SK-N-DZ (cell line): ENCODE data around the gene HDAC1. TPM values are rescaled to one million over a fixed set of nuclear protein-coding genes. Genes with fewer than 3 reads are reported as not detected.
"Not testable (repeated sequence)": the region's sequence is repeated elsewhere in the genome, so short reads cannot be mapped to it uniquely, and the experiment has no call there.

Experiments
- DNase-seq: peaks from one replicate; pipeline ENCODE4 v3.0.0-alpha.2; 2015; ENCODE audit warnings: low spot score
- polyA plus RNA-seq, 2 experiments: library from polyadenylated mRNA; depleted of rRNA; stranded (reverse); fragments of >200 nt; gene quantifications; 2 replicates each; pipeline ENCODE4 v1.2.3, GENCODE V29; 2014

HDAC1 gene
- 98.5 and 104 TPM in 2 replicates for polyA plus RNA-seq (2014; cell fraction: cytosol; rRNA removed)
- polyA plus RNA-seq (2014; cell fraction: nucleus; rRNA removed): 167 and 186 TPM in 2 replicates

- peak; percentile 94 for DNase-seq
Observed at GRCh38 chr1:32291708-32292538, at the start of gene HDAC1. TSS of gene HDAC1 (plus strand) at chr1:32292083. CDS start at chr1:32292170, 87 bp downstream.

GRCh38 chr1:32242341-32242851 is 49.5 kb upstream of the HDAC1 start:
- DNase-seq: peak; percentile 29

GRCh38 chr1:32246888-32247273 is 45.0 kb upstream of the HDAC1 start, which contains the start of gene FAM167B:
TSS of gene FAM167B (plus strand) at chr1:32247222. CDS start at chr1:32247422, 200 bp downstream.
- no peak for DNase-seq

DNA sequence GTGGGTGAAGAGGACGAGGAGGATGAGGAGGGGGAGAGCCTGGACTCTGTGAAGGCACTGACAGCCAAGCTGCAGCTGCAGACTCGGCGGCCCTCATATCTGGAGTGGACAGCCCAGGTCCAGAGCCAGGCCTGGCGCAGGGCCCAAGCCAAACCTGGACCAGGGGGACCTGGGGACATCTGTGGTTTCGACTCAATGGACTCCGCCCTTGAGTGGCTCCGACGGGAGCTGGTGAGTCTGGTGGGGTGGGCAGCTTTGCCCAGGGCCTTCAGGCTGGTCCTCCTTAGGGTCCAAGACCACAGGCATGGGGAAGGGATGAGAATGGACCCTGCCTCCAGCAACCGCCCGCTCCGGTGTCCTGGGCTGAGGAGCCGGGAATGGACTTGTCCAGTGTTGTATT is 44.4 kb upstream of the HDAC1 start:
- no peak for DNase-seq

GRCh38 chr1:32247983-32248889 is 43.6 kb upstream of the HDAC1 start:
- peak; percentile 77 for DNase-seq

GRCh38 chr1:32249831-32250525 is 41.9 kb upstream of the HDAC1 start:
- DNase-seq: peak; percentile 37

DNA sequence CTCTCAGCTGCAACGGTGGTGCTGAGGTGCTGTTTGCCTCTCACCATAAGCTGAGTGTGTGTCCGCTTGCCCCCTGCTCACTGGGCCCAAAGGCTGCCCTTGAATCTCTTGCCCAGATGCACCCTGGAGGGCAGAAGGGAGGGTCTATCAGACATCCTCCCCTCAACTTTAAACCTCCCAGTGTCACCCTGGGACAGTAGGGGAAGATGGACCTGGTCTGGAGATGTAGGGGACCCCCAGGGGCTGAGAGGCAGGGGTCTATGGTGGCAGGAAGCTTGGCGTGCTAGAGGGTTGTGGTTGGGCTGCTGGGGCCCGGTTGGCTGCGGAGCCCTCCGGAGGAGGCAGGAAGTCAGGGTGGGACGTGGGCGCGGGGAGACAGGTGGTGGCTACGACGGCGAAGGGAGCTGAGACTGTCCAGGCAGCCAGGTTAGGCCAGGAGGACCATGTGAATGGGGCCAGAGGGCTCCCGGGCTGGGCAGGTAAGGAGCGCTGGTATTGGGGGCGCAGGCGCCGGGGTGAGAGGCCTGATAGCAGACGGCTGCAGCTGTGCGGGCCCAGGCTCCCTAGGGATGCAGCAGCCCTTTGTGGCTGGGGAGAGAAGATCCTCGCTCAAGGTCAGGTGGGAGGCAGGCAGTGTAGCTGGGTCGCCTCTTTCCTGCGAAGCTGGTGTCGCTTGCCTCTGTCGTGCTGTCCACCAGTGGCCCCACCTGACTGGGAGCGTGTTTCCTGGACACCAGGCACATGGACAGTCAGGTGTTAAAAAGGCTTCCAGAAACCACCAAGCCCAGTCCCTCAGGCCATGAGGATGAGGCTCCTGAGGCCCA is 40.8 kb upstream of the HDAC1 start, which contains the start of gene LCK:
LCK (plus strand) TSS at position 373 of the 824 bp plus-strand sequence. CDS start 23,065 bp downstream, outside the sequence.
- DNase-seq: peak; percentile 31

DNA sequence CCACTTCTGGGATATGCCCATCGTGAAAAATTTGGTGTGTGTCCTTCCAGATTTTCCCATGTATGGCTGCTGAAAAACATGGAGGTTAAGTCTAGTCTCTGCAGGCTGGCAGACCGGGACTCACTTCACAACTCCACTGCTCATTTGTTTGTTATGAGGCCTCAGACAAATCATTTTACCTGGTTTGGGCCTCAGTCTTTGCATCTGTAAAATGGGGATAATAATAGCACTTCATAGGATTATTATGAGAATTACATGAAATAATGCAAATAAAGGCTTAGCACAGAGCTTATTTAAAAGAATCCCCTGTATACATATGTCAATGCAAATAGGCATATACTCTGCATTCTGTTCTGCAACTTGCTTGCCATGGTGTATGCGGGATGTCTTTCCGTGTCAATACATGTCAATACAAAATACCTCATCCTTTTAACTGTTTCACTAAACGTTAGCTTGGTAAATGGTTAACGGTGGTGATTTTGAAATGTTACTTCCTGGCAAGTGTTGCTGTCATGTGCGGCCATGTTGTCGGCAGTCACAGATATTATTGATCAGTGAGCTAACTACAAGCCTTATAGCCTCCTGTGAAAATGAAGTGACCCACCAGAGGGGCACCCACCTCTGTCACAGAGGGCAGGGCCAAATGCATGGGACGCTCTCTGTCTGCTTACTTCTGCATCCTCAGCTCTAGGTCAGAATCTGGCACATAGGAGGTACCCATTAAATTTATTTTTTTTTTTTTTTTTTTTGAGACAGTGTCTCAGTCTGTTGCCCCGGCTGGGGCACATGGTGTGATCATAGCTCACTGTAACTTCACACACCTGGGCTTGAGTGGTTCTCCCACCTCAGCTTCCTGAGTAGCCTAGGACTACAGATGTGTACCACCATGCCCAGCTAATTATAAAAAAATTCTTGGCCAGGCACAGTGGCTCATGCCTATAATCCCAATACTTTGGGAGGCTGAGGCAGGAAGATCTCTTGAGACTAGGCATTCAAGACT is 36.5 kb upstream of the HDAC1 start:
- no peak for DNase-seq

- no peak for DNase-seq
Observed at GRCh38 chr1:32256473-32257226, 35.2 kb upstream of the HDAC1 start.

GRCh38 chr1:32257227-32257508 is 34.7 kb upstream of the HDAC1 start:
- DNase-seq: no peak

DNA sequence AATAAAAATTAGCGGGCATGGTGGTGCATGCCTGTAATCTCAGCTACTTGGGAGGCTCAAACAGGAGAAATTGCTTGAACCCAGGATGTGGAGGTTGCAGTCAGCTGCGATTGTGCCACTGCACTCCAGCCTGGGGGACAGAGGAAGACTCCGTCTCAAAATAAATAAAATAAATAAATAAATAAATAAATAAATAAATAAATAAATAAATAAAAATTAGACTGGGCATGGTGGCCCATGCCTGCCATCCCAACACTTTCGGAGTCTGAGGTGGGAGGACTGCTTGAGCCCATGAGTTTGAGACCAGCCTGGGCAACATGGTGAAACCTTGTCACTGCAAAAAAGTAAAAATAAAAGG is 28.7 kb upstream of the HDAC1 start:
- DNase-seq: not testable (repeated sequence)

GRCh38 chr1:32263744-32264143 is 28.1 kb upstream of the HDAC1 start:
- DNase-seq: no peak

- no peak for DNase-seq
Observed at GRCh38 chr1:32265846-32266245, 26.0 kb upstream of the HDAC1 start.

DNA sequence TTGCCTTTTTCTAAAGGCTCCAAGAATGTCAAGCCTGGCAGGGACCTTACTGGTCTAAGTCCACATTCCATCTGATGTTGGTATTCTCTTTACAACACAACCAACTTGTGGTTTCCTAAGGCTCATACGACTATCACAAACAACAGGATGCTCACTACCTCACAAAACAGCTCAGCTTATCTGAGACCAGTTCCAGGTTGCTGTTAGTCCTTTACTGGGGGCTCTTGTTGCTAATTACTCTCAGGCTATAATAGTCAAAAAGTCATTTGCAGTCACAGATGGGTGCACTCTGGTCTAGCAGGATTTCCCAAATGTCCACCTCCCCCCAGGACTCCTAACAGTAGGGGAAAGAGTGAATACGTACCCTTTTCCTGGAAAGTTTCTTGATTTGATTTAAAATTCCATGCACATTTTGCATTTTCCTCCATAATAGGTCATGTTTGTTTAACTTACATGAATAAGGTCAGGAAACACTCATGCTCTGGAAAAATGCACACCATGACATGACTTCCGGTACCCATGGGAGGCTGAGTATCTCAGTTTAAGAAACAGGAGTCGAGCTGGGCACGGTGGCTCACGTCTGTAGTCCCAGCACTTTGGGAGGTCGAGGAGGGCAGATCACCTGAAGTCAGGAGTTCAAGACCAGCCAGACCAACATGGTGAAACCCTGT is 24.8 kb upstream of the HDAC1 start:
- DNase-seq: no peak

DNA sequence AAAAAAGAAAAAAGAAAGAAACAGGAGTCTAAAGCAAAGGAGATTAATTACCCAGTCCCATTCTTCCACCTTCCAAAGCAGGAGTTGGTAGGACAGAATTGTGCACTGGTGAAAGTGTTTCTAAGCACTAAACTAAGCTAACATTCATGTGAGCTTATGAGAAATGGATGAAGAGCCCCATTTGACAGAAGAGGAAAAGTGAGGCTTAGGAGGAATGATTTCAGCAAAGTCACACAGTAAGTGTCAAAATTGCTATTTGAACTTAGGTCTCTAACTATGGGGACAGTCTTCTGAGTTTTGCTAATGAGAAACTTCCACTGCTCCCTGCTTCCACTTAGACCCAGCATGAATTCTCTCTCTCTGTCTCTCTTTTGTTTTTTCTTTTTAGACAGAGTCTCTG is 22.1 kb upstream of the HDAC1 start:
- DNase-seq: no peak

DNA sequence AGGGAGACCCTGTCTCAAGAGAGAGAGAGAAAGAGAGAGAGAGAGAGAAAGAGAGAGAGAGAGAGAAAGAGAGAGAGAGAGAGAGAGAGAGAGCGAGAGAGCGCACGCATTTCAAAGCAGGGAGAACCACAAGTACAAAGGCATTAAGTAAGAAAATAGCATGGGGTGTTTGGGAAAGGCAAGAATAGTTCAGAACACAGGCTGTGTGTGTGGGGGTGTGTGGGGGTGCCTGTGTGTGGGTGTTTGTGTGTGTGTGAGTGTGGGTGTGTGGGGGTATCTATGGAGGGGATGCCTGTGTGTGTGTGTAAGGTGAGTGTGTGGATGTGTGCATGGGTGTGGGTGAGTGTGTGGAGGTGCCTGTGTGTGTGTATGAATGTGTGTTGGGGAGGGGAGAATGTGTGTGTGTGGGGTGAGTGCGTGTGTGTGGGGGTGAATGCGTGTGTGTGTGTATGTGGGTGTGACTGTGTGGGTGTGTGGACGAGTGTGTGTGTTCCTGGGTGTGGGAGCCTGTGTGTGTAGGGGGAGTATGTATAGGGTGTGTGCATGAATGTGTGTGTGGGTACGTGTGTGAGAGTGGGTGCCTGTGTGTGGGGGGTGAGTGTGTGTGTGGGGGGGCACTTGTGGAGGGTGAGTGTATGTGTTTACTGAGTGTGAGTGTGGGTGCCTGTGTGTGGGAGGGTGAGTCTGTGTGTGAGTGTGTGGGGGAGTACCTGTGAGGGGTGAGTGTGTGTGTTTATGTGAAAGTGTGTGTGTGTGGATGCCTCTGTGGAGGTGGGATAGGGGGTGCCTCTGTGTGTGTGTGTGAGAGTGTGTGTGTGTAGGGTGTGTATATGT is 19.1 kb upstream of the HDAC1 start:
- DNase-seq: no peak
